ENCODE data around the gene ACP5. TPM values are rescaled to one million over a fixed set of nuclear protein-coding genes. Genes with fewer than 3 reads are reported as not detected.
A peak's percentile ranks its signal among the peaks of the same experiment; 100 is the strongest.

Gene ACP5
- total RNA-seq, 1 donor from 2014 or later: 1.2 TPM

DNA sequence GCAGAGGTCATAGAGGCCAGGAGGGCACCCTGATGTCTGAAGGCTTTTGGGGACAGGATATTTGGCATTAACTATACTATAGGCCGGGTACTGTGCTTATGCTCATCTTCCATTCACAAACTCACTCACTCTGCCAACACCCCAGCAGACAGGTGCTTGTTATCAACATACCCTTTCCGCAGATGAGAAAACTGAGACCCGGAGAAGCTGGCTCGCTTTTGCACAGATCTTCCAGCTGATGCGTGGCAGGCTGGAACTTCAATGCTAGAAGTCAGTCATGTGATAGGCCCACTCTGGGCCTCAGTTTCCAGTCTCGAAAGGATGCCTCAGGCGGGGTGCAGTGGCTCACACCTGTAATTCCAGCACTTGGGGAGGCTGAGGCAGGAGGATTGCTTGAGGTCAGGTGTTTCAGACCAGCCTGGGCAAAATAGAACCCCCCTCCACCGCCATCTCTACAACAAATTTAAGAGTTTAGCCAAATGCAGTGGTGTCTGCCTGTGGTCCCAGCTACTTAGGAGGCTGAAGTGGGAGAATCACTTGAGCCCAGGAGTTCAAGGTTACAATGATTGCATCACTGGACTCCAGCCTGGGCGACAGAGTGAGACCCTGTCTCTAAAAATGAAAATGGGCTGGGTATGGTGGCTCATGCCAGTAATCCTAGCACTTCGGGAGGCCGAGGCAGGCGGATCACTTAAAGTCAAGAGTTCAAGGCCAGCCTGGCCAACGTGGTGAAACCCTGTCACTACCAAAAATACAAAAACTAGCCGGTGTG, 29.3 kb downstream of the ACP5 start:
- Mint-ChIP-seq H3K9me3 (no peaks in the 10 kb centered on the region), H3K36me3 (ENCODE audit: low read depth) (no peaks in the 10 kb centered on the region), H3K27me3 (ENCODE audit: low read depth) (peaks cover 7% of the 10 kb centered on the region), H3K27ac (ENCODE audit: unreplicated experiment) (no peak overlapping the region), H3K4me3 (no peak overlapping the region), H3K4me1 (peaks cover 3% of the 10 kb centered on the region)
- TF ChIP-seq, protein P1, sequence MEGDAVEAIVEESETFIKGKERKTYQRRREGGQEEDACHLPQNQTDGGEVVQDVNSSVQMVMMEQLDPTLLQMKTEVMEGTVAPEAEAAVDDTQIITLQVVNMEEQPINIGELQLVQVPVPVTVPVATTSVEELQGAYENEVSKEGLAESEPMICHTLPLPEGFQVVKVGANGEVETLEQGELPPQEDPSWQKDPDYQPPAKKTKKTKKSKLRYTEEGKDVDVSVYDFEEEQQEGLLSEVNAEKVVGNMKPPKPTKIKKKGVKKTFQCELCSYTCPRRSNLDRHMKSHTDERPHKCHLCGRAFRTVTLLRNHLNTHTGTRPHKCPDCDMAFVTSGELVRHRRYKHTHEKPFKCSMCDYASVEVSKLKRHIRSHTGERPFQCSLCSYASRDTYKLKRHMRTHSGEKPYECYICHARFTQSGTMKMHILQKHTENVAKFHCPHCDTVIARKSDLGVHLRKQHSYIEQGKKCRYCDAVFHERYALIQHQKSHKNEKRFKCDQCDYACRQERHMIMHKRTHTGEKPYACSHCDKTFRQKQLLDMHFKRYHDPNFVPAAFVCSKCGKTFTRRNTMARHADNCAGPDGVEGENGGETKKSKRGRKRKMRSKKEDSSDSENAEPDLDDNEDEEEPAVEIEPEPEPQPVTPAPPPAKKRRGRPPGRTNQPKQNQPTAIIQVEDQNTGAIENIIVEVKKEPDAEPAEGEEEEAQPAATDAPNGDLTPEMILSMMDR (conservative IDR thresholded peaks at IDR 0.05): no peak
- no peak for DNase-seq (ENCODE audit: low read depth, low spot score)

DNA sequence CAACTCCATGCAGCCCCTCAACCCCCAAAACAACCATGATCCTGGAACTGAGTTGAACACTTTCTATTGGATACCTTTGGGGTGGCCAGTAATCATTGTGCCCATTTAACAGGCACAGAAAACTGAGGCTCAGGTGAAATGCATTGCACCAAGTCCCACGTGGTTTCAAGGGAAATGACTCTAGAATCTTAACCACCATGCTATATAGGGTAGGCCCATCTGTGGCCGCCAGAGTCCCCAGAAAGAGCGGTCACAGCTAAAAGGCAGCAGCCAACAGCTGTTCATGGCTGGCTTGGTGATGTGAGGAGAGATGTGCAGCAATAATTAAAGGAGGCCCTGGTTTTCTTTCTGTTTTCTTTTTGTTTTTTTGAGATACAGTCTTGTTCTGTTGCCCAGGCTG, 36.2 kb downstream of the ACP5 start:
- no peak for DNase-seq (ENCODE audit: low read depth, low spot score)
- H3K27me3 Mint-ChIP-seq (ENCODE audit: low read depth): peaks cover 17% of the 10 kb centered on the region
- no peak overlapping the region for H3K4me3 Mint-ChIP-seq
- H3K9me3 Mint-ChIP-seq: no peaks in the 10 kb centered on the region
- H3K36me3 Mint-ChIP-seq (ENCODE audit: low read depth): no peaks in the 10 kb centered on the region
- H3K27ac Mint-ChIP-seq (ENCODE audit: unreplicated experiment): no peak overlapping the region
- H3K4me1 Mint-ChIP-seq: peaks cover 19% of the 10 kb centered on the region
- TF ChIP-seq, protein P1 (conservative IDR thresholded peaks at IDR 0.05): no peak

DNA sequence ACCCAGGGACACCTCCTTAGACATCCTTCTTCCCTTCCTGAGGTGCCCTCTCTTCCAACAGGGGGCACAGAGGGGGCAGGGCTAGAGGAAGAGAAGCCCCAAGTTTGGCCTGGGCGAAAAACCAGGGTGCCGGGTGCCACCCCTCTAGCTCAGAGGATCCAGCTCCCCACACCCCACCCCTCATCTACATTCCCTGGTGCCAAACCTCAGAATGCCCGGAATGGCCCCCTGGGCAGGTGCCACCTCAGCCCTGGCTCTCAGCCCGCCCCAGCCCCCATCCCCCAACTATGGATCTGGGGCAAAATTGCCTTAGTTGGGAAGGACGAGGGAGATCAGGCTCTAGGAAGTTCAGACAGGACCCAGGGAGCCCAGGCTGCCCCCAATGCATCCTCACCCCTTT, 36.8 kb downstream of the ACP5 start:
- Mint-ChIP-seq H3K4me1 (peaks cover 18% of the 10 kb centered on the region), H3K4me3 (no peak overlapping the region), H3K9me3 (no peaks in the 10 kb centered on the region), H3K36me3 (ENCODE audit: low read depth) (no peaks in the 10 kb centered on the region), H3K27ac (ENCODE audit: unreplicated experiment) (no peak overlapping the region), H3K27me3 (ENCODE audit: low read depth) (peaks cover 14% of the 10 kb centered on the region)
- TF ChIP-seq, protein P1 (conservative IDR thresholded peaks at IDR 0.05): no peak
- DNase-seq (ENCODE audit: low read depth, low spot score): no peak

DNA sequence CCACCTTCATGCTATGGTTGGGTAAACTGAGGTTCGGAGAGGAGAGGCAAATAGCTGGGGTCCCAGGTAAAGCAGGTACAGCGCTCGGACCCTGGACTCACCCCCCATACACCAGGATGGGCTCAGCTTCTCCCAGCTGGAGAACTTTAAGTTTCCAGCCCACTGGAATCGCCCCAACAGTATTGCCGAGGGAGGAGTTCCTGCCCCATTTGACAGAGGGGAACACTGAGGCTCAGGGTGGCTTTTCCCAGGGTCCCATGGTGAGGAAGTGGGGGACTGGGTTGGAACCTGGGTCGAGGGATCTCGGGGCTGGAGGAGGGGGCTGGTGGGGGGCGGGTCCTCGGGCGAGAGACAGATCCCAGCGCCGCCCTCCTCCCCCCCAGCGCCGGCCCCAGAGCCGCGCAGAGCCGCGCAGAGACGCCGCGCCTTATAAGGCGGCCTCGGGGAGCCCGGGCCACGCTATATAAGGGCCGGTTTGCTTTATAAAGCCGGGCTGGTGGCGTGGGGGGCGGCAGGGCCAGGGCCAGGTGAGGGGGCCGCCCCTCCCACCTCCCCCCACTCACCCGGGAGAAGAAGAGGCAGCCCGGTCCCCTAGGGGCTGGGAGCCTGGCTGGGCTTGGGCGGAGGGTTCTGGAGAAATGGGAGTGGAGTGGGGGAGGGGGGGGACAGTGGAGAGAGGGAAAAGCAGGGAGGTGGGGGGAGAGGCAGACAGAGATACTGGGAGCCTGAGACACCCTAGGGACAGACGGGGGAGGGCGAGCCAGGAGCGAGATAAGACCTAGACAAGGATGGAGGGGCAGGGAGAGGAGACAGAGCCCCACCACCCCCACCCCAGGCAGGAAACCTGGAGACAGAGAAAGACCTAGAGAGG, 37.7 kb downstream of the ACP5 start:
- H3K4me1 Mint-ChIP-seq: peaks cover 22% of the 10 kb centered on the region
- no peak overlapping the region for H3K4me3 Mint-ChIP-seq
- H3K27me3 Mint-ChIP-seq (ENCODE audit: low read depth): peaks cover 12% of the 10 kb centered on the region
- no peaks in the 10 kb centered on the region for H3K9me3 Mint-ChIP-seq
- TF ChIP-seq, protein P1 (conservative IDR thresholded peaks at IDR 0.05): no peak
- peak overlapping the region; percentile 35 for H3K27ac Mint-ChIP-seq (ENCODE audit: unreplicated experiment)
- no peaks in the 10 kb centered on the region for H3K36me3 Mint-ChIP-seq (ENCODE audit: low read depth)
- DNase-seq (ENCODE audit: low read depth, low spot score): no peak

GRCh38 chr19:11538232-11539036, 39.0 kb downstream of the ACP5 start, which contains the start of gene CNN1:
TSS of gene CNN1 (plus strand) at chr19:11538851. CDS start at chr19:11538928, 77 bp downstream.
- peaks cover 22% of the 10 kb centered on the region for H3K4me1 Mint-ChIP-seq
- H3K9me3 Mint-ChIP-seq: no peaks in the 10 kb centered on the region
- peak within 1 kb of the TSS; percentile 78 for H3K27ac Mint-ChIP-seq (ENCODE audit: unreplicated experiment)
- DNase-seq (ENCODE audit: low read depth, low spot score): peak; percentile 36
- H3K36me3 Mint-ChIP-seq (ENCODE audit: low read depth): no peaks in the 10 kb centered on the region
- H3K27me3 Mint-ChIP-seq (ENCODE audit: low read depth): peaks cover 10% of the 10 kb centered on the region
- TF ChIP-seq, protein P1 (conservative IDR thresholded peaks at IDR 0.05): no peak
- H3K4me3 Mint-ChIP-seq: peak within 1 kb of the TSS; percentile 31
